ENCODE measurements around the gene ARHGAP33. TPM values are rescaled to one million over a fixed set of nuclear protein-coding genes. Genes with fewer than 3 reads are reported as not detected.

ARHGAP33 gene
- polyA plus RNA-seq, 6 donors from 2014 or later: 0.58 TPM; not detected in 5

- peaks cover 0 to 25% of the 10 kb centered on the region in 2 donors for H3K36me3 Mint-ChIP-seq
- no peak for ATAC-seq (ENCODE audit: low read depth in 2 of 2)
These were observed 20.2 kb upstream of the ARHGAP33 start for GRCh38 chr19:35755131-35755549.

DNA sequence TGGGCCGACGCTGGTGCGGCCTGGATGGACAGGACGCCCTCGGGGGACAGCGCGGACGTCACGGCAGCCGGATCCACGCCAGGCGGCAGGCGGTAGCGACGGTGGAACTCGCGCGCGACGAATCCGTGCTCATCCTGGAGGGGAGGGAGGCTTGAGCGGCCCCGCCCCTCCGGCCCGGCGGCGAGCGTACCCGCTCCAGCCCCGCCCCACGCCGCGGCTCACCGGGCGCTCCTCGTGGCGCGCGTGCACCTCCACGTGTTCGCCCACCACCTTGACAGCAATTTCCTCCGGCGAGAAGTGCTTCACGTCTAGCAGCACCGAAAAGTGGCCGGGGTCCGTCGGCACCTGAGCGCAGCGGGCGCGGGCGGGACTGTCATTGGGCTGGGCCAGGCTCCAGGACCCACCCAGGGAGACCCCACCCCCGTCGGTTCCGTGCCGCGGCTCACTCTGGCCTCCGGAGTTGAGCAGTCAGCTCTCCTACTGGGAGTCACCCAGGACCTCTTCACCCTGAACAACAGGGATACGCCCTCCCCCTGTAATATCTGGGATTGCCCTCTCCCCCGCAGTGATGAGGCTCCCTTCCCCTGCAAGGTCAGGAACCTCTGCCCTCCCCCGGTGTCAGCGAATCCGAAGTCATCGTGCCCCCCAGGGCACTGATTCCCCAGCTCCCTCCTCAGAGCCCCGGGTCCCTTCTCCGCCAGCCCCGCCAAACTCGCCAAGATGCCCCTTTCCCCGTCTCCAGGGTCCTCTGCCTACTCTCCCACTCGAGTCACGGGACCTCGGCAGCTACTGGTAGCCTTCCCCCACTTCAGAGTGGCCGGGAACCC, 19.6 kb upstream of the ARHGAP33 start:
- DNase-seq (peak; percentile 45), ATAC-seq (ENCODE audit: low read depth in 2 of 2) (no peak)
- no peaks in the 10 kb centered on the region for H3K9me3 Mint-ChIP-seq
- H3K4me3 Mint-ChIP-seq: peak overlapping the region in 7 of 8 donors; percentile 47 to 89 (median 68)
- H3K4me1 Mint-ChIP-seq: peaks cover 33 to 37% (median 37%) of the 10 kb centered on the region in 3 donors
- H3K27ac Mint-ChIP-seq: no peak overlapping the region
- H3K27me3 Mint-ChIP-seq: peaks cover 9 to 30% (median 25%) of the 10 kb centered on the region in 3 donors
- peaks cover 0 to 25% of the 10 kb centered on the region in 2 donors for H3K36me3 Mint-ChIP-seq

More at GRCh38 chr19:35755131-35755549, 20.2 kb upstream of the ARHGAP33 start:
- H3K27me3 Mint-ChIP-seq: peaks cover 9 to 30% (median 25%) of the 10 kb centered on the region in 3 donors
- H3K9me3 Mint-ChIP-seq: no peaks in the 10 kb centered on the region
- H3K4me1 Mint-ChIP-seq: peaks cover 35 to 38% (median 37%) of the 10 kb centered on the region in 3 donors
- DNase-seq: no peak
- H3K4me3 Mint-ChIP-seq: peak overlapping the region in 6 of 8 donors; percentile 24 to 72 (median 58)
- no peak overlapping the region for H3K27ac Mint-ChIP-seq

- Mint-ChIP-seq H3K4me1 (peaks cover 33 to 37% (median 37%) of the 10 kb centered on the region in 3 donors), H3K4me3 (peak within 1 kb of the TSS; percentile 89 to 100 (median 98)), H3K36me3 (peaks cover 0 to 25% of the 10 kb centered on the region in 2 donors), H3K27ac (peak within 1 kb of the TSS; percentile 93 to 98 (median 97)), H3K9me3 (no peaks in the 10 kb centered on the region), H3K27me3 (peaks cover 9 to 30% (median 25%) of the 10 kb centered on the region in 3 donors)
- ATAC-seq (ENCODE audit: low read depth in 2 of 2): no peak
- no peak for DNase-seq
These were observed 18.8 kb upstream of the ARHGAP33 start, which contains the start of gene HSPB6 for GRCh38 chr19:35756377-35757230. Gene HSPB6, minus strand, starts transcription at chr19:35757029. Its CDS starts 21 bp downstream, at chr19:35757008.

DNA sequence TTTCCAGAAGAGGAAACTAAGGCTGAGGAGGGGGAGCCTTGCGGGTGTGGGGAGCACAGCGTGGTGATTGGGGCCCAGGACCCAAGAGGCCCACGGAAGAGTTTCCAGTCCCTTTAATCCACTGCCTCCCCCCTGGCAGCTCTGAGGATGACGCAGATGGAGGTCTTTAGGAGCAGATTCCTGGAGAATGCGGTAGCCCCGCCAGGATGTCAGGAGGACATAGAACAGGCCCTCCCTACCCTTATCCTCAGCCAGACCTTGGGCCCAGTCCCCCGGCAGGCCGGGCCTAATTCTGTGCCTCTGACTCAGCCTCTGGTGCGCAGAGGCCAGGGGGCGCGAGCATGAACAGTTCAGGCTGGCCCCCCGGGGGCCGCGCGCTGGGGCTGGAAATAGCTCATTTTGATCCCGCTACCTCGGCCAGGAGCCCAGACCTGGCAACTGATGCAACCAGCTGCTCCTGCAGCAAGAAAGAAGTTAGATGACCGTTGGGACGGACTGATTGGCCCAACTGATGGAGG, 18.1 kb upstream of the ARHGAP33 start:
- H3K36me3 Mint-ChIP-seq: peaks cover 0 to 25% of the 10 kb centered on the region in 2 donors
- H3K27me3 Mint-ChIP-seq: peaks cover 9 to 30% (median 25%) of the 10 kb centered on the region in 3 donors
- H3K4me3 Mint-ChIP-seq: peak overlapping the region; percentile 89 to 100 (median 98)
- no peak for ATAC-seq (ENCODE audit: low read depth in 2 of 2)
- DNase-seq: no peak
- H3K4me1 Mint-ChIP-seq: peaks cover 37% of the 10 kb centered on the region in 3 donors
- H3K27ac Mint-ChIP-seq: peak overlapping the region in 4 of 6 donors; percentile 73 to 97 (median 95)
- no peaks in the 10 kb centered on the region for H3K9me3 Mint-ChIP-seq

DNA sequence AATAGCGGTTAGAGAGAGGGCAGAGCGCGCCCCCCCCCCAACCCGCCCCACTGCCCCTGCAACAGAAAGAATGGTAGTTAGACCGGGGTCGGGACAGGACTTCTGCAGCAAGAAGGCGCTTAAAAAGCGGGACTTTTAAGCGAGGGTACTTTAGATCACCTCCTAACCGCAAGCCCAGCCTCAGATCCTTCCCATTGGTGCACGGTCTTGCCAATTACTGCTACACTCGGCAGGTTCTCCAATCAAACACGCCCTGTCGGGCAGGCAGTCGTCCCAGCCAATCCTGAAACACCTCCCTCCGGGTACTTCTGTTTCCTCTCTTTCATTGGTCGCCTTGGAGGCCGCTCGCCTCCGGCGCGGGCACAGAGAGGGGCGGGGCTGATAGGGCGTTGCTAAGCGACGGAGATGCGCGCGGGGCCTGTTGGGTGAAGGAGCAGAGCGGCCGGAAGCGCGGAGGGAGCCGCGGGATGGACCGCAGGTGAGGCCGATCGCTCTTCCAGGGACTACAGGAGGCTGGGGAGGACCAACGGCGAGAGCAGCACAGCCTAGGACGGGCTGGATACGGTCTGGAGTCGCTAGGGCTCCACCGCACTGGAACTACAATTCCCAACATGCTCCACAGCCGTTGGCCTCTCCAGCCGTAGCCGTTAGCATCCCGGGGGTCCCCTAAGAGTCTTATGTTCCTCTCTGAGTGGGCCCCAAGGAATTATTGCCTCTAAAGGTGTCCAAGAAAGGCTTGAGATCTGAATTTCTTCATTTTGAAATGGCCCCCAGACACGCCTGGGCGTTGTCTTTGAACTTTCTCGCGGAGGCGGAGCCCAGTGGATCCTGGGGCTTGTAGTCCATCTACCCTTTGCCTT, 17.4 kb upstream of the ARHGAP33 start, which contains the start of gene PROSER3:
TSS of gene PROSER3 (plus strand) at position 428 of the 860 bp plus-strand sequence. CDS start at position 468, 40 bp downstream.
- ATAC-seq (ENCODE audit: low read depth in 2 of 2): peak; percentile 92 to 96

DNA sequence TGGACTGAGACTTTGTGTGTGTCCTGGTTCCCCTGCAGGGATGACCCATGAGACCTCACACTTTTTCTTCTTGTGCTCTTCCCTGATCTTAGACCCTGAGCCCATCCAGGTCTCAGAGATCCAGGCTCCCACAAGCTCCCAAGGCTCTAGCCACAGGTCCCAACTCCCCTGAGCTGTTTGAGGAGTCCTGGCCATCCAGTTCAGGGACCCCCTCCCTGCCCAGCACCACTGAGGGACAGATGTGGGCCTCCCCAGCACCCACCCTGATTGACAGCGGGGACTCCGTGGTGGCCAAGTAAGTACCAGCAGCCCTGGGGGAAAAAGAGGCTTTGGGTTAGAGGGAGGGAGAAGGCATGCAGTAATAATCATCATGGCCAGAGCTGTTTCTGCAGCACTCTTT, 15.7 kb upstream of the ARHGAP33 start:
- no peak for ATAC-seq (ENCODE audit: low read depth in 2 of 2)
- Mint-ChIP-seq H3K9me3 (no peaks in the 10 kb centered on the region), H3K4me3 (peak overlapping the region; percentile 13 to 95 (median 82)), H3K27me3 (peaks cover 9 to 21% (median 16%) of the 10 kb centered on the region in 3 donors), H3K36me3 (peaks cover 0 to 7% of the 10 kb centered on the region in 2 donors), H3K27ac (peak overlapping the region in 1 of 6 donors; percentile 65), H3K4me1 (peaks cover 28 to 37% (median 37%) of the 10 kb centered on the region in 3 donors)
- DNase-seq: no peak

More for the DNA sequence above, 17.4 kb upstream of the ARHGAP33 start, which contains the start of gene PROSER3:
- Mint-ChIP-seq H3K36me3 (peaks cover 0 to 24% of the 10 kb centered on the region in 2 donors), H3K9me3 (no peaks in the 10 kb centered on the region), H3K4me1 (peaks cover 37% of the 10 kb centered on the region in 3 donors), H3K4me3 (peak within 1 kb of the TSS; percentile 89 to 100 (median 98)), H3K27ac (peak within 1 kb of the TSS; percentile 93 to 98 (median 97)), H3K27me3 (peaks cover 9 to 30% (median 25%) of the 10 kb centered on the region in 3 donors)
- peak; percentile 99 for DNase-seq

DNA sequence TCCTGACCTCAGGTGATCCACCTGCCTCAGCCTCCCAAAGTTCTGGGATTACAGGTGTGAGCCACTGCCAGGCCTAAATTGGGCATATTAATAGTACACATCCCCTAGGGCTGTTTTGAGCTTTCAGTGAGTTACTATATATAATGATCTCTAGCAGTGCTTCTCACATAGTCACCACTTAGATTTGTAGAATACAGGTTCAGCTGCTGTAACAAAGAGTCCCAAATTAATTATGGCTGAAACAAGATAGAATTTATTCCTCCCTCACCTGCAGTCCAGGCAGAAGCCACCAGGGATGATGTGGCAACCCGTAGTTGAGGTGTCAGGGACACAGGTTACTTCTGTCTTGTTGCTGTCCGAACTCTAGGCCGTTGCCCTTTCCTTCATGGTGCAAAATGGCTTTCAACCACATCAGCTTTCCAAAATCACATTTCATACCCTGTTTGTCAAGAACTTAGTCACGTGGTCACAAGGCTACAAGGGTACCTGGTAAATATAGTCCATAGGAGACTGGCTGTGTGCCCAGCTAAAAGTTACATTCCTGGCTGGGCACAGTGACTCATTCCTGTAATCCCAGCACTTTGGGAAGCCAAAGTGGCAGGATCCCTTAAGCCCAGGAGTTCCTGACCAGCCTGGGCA, 14.5 kb upstream of the ARHGAP33 start:
- H3K9me3 Mint-ChIP-seq: no peaks in the 10 kb centered on the region
- no peak for ATAC-seq (ENCODE audit: low read depth in 2 of 2)
- H3K27me3 Mint-ChIP-seq: peaks cover 4 to 14% (median 8%) of the 10 kb centered on the region in 3 donors
- H3K4me1 Mint-ChIP-seq: peaks cover 21 to 35% (median 31%) of the 10 kb centered on the region in 3 donors
- DNase-seq: no peak
- no peak overlapping the region for H3K27ac Mint-ChIP-seq
- peak overlapping the region in 1 of 8 donors; percentile 95 for H3K4me3 Mint-ChIP-seq
- H3K36me3 Mint-ChIP-seq: no peaks in the 10 kb centered on the region

- H3K4me3 Mint-ChIP-seq: no peak overlapping the region
- no peaks in the 10 kb centered on the region for H3K27me3 Mint-ChIP-seq
- no peak overlapping the region for H3K27ac Mint-ChIP-seq
- DNase-seq: no peak
- H3K9me3 Mint-ChIP-seq: no peaks in the 10 kb centered on the region
- ATAC-seq (ENCODE audit: low read depth in 2 of 2): no peak
- peaks cover 6 to 11% (median 7%) of the 10 kb centered on the region in 3 donors for H3K4me1 Mint-ChIP-seq
- no peaks in the 10 kb centered on the region for H3K36me3 Mint-ChIP-seq
These were observed 10.7 kb upstream of the ARHGAP33 start for GRCh38 chr19:35764432-35765315.

- Mint-ChIP-seq H3K9me3 (no peaks in the 10 kb centered on the region), H3K4me1 (peaks cover 5 to 10% (median 6%) of the 10 kb centered on the region in 3 donors), H3K4me3 (no peak overlapping the region), H3K36me3 (no peaks in the 10 kb centered on the region), H3K27ac (peak overlapping the region in 1 of 6 donors; percentile 63), H3K27me3 (no peaks in the 10 kb centered on the region)
- DNase-seq (no peak), ATAC-seq (ENCODE audit: low read depth in 2 of 2) (no peak)
These were observed 8.7 kb upstream of the ARHGAP33 start for GRCh38 chr19:35766571-35767104.

DNA sequence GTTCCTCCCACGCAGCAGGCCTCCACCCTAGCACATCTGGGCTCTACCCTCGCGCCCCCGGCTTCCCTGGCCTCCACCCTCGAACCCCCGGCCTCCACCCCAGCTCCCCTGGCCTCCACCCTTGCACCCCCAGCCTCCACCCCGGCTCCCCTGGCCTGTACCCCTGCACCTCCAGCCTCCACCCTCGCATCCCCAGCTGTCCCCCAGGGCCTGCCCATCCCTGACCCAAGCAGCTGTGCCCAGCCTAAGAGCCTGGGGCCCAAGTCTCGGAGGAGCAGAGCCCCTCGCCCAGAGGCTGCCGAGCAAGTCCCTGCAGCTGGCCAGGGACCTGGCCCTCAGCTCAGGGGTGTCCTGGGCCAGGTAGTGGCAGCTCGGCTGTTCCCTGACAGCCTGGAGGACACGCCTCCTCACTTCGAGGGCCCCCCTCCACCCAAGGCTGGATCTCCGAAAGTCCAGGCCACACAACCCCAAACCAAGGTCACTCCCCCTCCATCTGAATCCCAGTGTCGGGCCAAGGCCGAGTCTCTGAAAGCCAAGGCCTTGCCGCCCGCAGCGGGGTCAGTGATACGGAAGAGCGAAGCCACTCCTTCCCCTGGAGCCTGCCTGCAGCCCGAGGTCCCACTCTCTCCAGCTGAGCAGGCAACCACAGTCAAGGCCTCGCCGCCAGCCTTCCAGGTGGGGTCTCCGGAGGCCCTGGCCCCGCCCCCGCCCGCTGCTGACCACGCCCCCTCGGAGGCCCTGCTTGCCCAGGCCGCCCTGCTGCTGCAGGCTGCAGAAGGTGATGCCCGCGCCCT, 7.9 kb upstream of the ARHGAP33 start:
- ATAC-seq (ENCODE audit: low read depth in 2 of 2): peak in 1 of 2 donors; percentile 79
- DNase-seq: no peak

More for the DNA sequence above, 7.9 kb upstream of the ARHGAP33 start:
- H3K4me3 Mint-ChIP-seq: peak overlapping the region in 1 of 8 donors; percentile 34
- peak overlapping the region in 1 of 6 donors; percentile 63 for H3K27ac Mint-ChIP-seq
- no peaks in the 10 kb centered on the region for H3K36me3 Mint-ChIP-seq
- no peaks in the 10 kb centered on the region for H3K9me3 Mint-ChIP-seq
- peaks cover 3 to 10% (median 5%) of the 10 kb centered on the region in 3 donors for H3K4me1 Mint-ChIP-seq
- H3K27me3 Mint-ChIP-seq: no peaks in the 10 kb centered on the region
